Stimulated activated CD8-positive, alpha-beta memory T cell treated with anti-CD3 and anti-CD28 coated beads, Interleukin-4, amount 100 ng/mL, for 4 hours (primary cell): ENCODE measurements around the gene OTOP3.

Experiments
- DNase-seq, 2 donors: peaks; one replicate each; pipeline ENCODE4 v3.0.0-alpha.2; 2020; ENCODE audit warnings: low read depth in 2 of 2, low spot score in 1 of 2

Gene OTOP3

DNA sequence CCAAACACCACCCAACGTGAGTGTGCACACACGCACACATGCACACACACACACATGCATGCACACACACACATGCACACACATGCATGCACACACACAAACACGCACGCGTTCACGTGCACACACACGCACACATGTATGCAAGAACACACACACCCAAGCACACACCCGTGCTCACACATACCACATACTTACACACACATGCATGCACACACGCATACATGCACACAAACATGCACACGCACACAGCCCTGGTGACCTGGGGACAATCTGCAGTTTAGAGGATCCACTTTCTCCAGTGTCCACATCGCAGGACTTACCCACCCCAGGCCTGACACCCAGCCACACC, 18.9 kb upstream of the OTOP3 start:
- DNase-seq: no peak

DNA sequence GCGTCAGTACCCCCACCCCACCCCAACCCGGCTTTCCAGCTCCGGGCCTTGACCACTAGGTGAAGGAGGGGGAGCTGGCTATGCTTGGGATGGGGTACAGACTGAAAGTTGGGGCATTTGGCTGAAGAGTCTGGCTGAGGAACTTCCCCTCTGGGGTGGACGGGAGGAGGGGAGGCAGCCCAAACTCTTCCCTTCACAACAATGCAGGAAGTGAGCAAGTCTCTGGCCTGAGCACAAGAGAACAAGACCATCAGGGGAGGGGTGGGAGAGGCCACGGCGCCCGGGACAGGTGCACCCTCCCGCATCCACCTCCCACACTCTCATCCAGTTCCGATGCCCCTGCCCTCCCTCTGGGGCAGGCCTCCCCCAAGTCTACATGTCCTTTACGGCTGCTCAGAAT, 18.3 kb upstream of the OTOP3 start:
- DNase-seq: no peak

DNA sequence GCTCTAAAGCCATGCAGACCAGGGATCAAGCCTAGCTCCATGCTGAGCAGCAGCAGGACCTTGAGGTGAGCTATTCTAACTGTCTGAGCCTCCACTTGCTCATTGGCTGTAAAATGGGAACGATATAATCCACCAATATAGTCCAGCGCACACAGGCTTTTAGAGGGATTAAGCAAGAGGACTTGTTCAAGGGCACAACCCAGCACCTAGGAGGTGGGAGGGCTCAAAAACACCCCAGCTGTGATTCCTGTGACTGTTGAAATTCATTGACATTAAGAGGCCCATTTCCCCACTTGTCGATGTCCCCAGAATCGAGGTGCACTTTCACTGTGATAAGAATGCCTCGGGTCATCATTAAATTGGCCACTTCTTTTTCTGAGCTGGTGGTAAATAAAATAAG, 16.8 kb upstream of the OTOP3 start:
- DNase-seq: no peak

DNA sequence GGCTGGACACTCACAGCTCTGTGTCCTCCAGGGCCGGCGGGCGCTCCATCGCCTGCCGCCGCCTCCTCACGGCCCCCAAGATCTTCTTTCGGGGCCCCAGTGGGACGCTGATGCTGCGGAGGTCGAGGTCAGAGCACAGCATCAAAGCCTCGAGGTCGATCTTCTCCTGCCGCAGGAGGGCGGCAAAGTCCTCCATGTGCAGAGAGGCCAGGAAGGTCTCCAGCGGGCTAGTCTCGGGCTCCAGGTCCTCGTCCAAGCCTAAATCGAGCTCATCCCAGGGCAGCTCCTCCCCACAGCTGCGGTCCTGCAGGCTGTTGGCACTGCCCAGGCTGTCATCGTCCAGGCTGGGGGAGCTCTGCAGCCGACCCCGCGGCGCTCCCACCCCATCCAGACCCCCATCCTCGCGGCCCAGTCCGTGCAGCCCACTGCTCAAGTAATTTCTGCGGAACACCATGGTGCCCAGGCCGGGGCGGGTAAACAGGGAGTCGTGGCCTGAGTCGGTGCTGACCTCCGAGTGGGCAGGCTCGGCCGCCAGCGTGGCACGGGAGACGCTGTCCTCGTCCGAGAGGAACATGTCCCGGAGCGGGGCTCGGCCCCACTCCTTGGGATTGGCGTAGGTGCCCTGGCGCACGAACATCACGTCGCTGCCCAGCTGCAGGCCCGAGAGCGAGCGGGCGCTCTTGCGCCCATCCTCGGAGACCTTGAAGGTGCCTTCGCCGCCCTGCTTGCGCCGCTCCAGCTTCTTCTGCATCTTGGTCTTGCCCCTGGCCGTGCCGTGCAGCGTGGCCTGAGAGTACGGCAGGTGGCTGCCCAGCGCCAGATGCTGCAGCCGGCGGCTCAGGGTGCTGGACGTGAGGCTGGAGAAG, 16.0 kb upstream of the OTOP3 start:
- no peak for DNase-seq

DNA sequence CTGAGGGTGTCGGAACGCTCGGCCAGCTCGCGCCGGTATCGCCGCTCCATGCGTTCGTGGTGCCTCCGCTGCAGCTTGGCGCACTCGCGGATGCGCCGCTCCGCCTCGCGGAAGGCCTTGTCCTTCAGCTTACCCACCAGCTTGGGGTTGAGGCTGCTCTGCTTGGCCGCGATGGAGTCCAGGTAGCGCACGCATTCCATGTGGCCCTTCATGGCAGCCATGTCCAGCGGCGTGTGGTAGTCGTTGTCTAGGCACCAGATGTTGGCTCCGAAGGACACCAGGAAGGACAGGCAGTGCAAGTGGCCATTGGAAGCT, 15.4 kb upstream of the OTOP3 start:
- DNase-seq: no peak

DNA sequence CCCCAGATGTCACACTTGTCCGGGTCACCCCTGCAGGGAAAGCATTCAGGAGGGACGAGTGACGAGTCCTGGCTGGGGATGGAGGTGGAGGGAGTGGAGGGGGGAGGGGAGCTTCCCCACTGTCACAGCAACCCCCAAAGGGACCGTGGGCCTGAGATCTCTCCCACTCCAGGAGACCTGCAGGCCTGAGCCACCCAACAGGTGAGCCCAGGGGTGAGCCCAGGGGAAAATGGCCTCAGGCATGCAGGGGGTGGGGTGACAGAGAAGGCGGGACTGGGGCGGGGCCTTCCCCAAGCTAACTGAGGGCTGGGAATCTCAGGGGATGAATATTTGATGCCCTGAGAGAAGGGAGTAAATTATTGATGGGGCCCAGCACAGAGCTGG, 15.1 kb upstream of the OTOP3 start:
- no peak for DNase-seq

DNA sequence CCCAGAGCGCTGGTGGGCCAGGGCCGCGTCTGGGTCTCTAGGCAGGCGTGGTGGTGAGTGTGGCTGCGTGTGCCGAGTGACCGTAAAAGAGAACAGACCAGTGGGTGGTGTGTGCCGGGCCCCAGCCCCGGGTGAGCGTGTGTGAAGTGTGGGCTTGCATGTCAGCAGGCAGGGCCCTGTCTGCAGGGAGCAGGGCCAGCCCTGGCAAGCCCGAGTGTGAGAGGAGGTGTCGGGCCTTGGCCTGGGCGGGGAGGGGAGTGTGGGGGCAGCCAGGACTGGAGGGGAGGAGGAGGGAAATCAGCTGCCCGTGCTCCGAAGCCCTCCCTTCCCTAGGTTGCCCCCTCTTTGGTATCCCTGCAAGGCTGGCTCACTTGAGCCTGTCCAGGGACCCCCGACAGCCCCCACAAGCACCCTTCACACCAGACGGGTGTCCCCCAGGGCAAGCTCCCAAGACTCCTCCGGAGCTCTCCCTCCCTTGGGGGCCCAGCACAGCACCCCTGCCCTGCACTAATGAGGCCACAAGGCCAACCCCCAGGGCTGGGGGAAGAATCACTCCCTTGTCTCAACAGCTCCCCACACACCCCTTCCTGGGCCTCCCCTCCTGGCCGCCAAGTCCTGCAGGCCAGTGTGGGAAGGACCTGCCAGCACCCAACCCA, 14.5 kb upstream of the OTOP3 start:
- DNase-seq: no peak

DNA sequence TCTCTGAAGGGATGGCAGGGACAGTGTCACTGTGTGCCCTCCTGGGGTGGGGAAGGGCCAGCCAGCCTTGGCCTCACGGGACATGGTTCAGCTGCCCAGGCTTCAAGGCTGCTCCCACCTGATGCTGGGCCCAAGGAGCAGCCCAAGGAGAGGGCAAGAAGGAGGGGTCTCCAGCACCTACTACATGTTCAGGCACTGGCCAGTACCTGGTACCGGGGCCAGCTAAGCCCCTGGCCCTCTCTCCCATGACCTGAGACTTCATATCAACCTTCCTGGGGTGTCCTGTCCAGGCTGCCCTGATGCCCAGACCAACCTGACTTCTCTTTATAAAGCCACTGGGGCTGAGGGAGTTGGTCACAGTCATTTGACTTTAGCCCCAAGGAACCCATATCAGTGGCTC, 13.9 kb upstream of the OTOP3 start:
- DNase-seq: no peak

DNA sequence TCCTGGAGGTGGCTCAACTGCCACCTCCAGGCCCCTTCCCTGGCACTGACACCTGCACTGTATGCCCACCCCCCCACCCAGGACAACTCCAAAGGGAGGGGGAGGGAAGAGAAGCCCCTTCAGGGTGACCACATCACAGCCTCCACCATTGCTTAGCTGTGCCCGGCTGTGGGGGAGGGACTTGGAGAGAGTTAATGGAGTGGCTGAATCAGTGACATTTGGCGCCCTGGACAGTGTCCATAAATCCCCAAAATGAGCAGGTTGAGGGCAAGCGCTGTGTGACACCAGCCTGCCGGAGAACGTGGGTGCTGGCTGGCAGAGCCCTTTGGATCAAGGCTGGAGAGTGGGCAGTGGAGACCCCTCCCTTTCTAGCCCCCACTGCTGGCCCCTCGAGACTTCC, 13.5 kb upstream of the OTOP3 start:
- no peak for DNase-seq

DNA sequence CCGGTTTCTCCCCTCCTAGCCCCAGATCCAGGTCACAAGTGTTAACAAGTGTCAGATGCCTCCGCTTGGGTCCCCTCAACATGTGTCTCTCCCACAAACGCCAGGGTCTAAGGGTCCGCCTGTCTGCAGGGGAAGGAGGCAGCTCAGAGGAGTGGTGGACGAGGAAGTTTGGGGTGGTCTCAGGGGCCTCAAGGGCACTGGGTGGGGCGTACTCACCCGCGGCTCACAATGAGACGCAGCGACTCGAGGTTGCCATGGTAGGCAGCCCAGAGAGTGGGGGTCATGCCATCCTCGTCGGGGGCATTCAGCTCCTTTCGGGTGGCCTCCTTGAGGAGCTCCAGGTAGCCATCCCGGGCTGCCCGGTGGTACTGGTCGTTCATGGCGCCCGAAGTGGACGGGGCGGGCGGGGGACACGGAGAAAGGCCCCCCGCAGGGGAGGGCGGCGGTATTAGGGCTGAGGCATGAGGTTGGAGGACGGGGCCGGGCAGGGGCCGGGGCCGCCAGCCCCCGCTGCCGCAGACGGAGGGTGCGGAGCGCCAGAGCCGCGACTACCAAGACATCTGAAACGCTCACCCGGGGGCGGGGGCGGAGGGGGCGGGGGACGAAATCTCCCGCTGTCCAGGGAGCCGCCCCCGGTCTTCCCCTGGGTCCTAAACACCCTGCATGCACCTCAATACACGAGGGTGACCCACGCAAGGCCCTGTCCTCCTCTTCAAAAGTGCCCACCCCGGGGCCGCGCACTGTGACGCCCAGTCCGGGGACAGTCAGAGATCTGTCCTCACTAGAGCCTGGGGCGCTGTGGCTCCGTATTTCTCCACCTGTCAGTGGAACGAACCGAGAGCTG, 12.8 kb upstream of the OTOP3 start, which contains the start of gene USH1G:
Gene USH1G (minus strand): TSS at position 562 of the 844 bp plus-strand sequence. CDS start 182 bp downstream, at position 380.
- peak in 1 of 2 donors; percentile 3 for DNase-seq

DNA sequence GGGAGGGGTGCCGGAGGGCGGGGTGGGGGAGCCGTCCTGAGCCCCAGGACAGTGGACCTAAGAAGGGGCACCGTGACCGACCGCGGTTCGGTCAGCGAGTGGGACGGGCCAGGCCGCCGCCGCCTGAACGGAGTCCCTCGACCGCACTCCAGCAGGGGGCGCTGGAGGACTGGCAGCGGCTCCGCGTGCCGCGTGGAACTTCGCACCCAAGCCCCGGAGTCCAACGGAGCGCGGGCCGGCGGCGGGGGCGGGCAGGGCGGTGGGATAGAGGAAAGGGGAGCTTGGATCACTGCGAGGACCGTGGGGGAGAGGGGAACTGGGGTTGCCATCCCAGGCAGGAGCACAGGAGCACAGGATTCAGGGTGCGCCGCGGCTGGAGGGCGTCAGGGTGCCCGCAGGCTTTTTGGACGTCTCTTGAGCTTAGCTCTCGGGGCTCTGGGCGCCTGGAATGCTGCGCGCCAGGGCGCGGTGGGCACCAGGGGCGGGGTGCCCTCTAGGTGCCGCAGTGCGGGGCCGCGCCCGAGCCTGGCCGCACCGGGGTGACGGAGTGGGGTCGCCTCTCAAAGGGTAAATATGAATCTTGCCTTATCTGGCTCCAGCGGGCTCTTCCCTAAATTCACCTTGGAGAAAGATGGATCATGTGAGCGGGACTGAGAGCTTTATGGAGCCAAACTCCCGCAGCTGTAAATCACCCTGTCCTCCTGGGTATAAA, 12.0 kb upstream of the OTOP3 start:
- DNase-seq: peak; percentile 38 to 56

DNA sequence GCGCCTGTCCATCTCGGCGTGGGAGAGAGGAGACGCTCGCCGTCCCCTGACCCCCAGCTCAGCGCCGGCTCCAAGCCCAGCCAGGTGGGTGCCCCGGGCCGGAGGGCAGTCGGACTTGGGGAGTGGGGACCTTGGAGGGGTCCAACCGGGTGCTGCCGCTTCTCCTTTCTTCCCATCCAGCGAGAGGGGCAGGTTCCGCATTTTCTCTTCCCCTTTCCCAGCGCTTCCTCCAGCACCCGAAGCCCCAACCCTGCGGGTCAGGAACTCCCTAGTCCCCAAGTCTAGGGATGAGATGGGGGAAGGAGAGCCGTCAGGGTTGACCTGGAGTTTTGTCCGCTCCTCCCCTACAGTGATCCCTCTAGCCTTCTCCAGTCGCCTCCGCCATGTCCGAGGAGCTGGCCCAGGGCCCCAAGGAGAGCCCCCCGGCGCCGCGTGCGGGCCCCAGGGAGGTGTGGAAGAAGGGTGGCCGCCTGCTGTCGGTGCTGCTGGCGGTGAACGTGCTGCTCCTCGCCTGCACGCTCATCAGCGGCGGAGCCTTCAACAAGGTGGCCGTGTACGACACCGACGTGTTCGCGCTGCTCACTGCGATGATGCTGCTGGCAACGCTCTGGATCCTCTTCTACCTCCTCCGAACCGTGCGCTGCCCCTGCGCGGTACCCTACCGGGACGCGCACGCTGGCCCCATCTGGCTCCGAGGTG, 11.3 kb upstream of the OTOP3 start, which contains the start of gene OTOP2:
Gene OTOP2 (plus strand): TSS at position 24 of the 699 bp plus-strand sequence. CDS start 360 bp downstream, at position 384.
- no peak for DNase-seq

DNA sequence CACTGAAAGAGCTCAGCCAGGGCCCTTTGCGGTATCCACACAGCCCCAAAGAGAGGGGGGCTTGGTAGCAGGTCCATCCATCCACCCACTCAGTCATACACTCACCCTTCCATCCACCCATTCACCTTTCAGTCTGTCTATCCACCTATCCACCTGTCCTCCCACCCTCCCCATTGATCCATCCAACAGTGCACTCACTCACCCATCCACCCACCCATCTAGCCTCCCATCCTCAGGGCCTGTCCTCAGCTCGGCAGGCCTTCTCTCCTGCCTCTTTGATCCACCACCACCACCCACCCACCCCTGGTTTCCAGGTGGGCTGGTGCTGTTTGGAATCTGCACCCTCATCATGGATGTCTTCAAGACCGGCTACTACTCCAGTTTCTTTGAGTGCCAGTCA, 10.5 kb upstream of the OTOP3 start:
- DNase-seq: no peak

DNA sequence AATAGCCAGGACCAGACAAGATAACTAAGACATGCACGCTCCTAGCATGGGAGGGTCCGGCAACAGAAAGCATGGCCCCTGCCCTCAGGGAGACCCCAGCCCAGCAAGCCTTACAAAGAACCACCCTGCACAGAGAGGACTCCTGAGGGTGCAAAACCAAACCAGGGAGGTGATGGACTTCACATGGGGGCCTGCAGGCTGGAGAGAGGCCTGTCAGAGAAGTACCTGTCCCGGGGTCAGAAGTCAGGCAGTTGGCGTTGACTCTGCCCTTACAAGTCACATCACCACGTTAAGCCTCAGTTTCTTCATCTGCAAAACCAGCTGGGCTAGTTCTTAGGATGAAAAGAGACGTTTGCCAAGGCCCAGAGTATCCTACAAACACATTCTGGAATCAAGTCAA, 6.9 kb upstream of the OTOP3 start:
- no peak for DNase-seq

DNA sequence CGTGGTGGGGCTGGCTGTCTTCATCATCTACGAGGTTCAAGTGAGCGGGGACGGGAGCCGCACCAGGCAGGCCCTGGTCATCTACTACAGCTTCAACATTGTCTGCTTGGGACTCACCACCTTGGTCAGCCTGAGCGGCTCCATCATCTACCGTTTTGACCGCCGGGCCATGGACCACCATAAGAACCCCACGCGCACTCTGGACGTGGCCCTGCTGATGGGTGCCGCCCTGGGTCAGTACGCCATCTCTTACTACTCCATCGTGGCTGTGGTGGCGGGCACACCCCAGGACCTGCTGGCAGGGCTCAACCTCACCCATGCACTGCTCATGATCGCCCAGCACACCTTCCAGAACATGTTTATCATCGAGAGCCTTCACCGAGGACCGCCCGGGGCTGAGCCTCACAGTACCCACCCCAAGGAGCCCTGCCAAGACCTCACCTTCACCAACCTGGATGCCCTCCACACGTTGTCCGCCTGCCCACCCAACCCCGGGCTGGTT, 5.1 kb upstream of the OTOP3 start:
- DNase-seq: no peak

DNA sequence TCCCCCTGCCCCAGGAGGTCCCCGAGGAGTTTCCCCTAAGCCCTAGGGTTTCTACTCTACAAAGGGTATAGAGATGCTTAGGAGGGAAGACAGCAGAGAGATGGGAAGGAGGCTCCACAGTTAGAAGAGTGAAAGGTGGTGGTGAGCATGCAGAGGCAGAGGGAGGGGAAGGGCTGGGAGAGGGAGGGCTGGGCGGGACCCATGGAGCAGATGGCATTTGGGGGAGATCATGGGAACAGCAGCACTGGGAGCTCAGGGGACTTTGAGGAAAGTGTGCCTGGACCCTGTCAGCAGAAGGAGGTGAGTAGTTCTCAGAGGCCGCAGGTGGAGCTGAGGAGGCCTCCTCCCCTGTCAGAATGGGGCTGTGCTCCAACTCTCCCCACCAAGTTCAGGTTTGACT, 650 bp upstream of the OTOP3 start:
- no peak for DNase-seq

DNA sequence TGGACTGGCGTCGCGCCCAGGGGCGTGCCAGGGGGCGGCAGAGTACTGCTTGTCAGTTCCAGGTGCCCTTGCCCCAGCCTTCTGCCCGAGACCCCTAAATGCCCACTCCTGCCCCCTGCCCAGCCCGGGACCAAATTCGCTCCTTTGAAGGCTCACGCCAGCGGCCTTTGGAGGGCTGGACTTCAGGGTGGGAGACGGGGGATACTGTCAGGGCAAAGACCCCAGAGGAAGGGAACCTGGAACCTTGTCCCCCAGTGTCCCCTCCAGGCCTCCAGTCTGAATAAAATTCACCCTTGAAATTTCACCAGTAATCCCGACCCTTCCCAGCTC, 737 bp downstream of the OTOP3 start:
- DNase-seq: no peak

DNA sequence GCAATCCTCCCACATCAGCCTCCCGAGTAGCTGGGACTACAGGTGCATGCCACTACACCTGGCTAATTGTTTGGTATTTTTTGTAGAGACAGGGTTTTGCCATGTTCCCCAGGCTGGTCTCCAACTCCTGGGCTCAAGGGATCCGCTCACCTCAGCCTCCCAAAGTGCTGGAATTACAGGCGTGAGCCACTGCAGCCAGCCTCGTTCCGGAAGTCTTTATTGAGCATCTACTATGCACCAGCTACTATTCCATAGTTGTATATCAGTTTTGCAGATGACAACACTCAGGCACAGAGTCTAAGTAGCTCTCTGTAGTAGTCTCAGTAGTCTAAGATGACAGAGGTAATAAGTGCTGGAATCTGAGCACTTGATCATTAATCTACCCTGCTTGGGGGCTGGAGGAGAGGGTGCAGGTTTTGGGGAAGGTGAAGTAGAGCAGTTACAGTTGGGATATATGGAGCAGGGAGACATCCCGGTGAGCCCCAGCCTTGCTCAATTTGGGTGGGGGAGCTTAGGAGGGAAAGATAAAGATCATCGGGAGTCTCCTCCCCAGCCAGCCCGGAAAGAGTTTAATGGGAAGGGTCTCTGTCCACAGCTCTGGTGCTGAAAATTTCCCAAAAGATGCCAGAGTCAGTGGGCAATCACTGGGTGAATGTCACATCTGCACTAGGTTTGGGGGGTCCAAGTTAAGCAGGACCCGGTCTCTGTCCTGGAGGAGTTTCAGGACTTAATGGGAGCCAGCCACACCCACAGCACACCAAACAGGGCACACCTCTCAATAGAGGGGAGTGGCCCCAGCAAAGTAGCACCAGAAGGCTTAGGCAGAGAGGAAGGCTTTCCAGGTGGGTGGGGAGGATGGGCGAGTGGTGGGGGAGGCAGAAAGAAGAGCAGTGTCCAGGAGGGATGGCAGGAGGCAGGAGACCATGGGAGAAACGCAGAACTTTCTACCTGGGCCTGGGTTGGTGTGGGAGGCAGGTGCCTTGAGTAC, 1.7 kb downstream of the OTOP3 start:
- DNase-seq: no peak

DNA sequence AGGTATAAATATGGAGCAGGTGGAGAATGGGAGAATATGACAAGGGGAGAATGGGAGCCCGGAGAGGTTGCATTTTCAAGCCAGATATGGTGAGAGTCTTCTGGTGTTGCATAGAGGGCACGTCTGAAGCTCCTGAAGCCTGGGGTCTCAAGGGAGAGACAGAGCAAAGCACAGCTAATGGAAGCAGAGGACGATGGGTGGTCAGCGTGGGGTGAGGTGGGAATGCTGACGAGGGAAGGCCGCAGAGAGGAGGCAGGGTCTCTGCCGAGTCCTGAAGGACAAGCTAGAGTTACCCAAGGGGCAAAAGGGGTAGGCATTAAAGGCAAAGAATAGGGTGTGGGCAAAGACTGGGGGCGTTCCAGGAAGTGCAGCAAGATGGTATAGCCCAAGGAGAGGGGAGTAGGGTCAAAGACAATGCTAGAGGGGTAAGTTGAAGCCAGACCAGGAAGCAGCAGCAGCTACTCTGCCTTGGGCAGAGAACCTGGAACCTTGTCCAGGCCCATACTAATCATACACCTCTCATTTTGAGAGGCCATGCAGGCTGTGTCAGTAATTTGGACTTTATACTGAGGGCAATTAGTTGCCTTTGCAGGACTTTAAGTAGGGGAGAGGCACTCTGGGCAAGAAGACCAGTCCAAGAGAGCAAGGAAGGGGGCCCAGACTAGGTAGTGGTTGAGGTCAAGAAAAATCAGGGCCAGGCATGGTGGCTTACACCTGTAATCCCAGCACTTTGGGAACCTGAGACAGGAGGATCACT, 2.7 kb downstream of the OTOP3 start:
- no peak for DNase-seq
